Measurements from ENCODE around the gene SNX4. TPM values are rescaled to one million over a fixed set of nuclear protein-coding genes. Genes with fewer than 3 reads are reported as not detected.

SNX4 gene
- total RNA-seq, 4 donors from 2014 or later, result 44.2 to 66.1 (median 58.0) TPM

GRCh38 chr3:125480656-125481374 is 39.2 kb downstream of the SNX4 start:
- no peak for TF ChIP-seq CTCF (IDR thresholded peaks at IDR 0.05; ENCODE audit: low read depth)

- no peak for TF ChIP-seq CTCF (IDR thresholded peaks at IDR 0.05; ENCODE audit: low read depth)
Observed at GRCh38 chr3:125479091-125479490, 40.9 kb downstream of the SNX4 start.

DNA sequence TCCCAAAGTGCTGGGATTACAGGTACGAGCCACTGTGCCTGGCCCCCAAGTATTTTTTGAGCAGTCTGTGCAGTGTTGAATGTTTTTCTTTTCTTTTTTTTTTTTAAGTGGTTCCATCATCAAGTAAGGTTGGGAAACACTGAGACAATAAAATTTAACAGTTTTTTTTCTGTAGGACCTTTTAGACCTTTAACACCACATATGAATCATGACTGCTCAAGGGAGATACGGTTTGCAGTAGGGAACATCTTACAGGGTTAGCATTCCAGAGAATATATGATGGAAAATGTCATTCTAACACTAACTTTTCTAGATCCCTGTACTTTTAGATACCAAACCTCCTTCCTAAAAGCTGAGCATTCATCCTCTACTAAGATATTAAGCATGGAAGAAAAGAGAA is 41.7 kb downstream of the SNX4 start:
- no peak for TF ChIP-seq CTCF (IDR thresholded peaks at IDR 0.05; ENCODE audit: low read depth)

GRCh38 chr3:125477701-125478100 is 42.3 kb downstream of the SNX4 start:
- no peak for TF ChIP-seq CTCF (IDR thresholded peaks at IDR 0.05; ENCODE audit: low read depth)

DNA sequence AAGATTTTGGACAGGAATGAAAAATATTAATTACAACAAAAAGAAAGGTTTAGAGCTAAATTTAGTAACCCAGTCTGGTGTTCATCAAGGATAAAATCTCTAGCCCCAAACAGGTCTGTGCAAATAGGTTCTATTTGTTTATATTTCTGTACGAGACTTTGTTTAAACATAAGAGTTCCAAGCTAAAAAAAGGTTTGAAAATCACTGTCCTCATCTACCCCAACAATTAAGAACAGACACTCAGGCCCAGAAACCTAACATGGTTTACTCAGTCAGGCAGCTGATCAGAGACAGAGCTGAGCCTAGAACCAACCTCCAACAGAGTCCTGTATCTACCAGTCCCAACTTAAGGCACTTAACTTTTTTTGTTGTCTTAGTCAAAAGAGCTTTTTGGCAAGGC is 49.3 kb downstream of the SNX4 start:
- no peak for TF ChIP-seq CTCF (IDR thresholded peaks at IDR 0.05; ENCODE audit: low read depth)

- TF ChIP-seq CTCF (IDR thresholded peaks at IDR 0.05; ENCODE audit: low read depth), result no peak
Observed at GRCh38 chr3:125462722-125463299, 57.2 kb downstream of the SNX4 start.

DNA sequence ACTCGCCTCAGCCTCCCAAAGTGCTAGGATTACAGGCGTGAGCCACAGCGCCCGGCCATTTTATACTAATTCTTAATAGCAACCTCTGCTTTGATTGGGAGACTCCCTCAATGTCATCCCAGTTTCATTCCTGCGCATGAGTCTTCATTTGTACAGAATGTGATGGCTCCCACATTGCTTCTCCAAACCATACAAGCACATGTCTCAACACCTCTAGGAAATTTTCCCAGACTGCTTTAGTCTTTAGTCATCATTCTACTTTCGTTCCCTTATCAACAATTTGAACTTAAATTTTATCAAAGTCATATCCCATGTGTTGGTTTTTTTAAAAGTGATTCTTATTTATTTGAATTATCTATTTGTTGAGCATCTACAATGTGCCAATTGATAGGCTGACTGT is 58.1 kb downstream of the SNX4 start:
- TF ChIP-seq CTCF (IDR thresholded peaks at IDR 0.05; ENCODE audit: low read depth), result no peak
